IPS-18a (cell line): Measurements from ENCODE around the gene TRIM59.

Source experiments
- H3K27ac ChIP-seq: one replicate; pipeline ENCODE4 v1.5.1; 2013; ENCODE audit warnings: low read length
- H3K27me3 ChIP-seq: one replicate; pipeline ENCODE4 v1.6.1; 2013; ENCODE audit warnings: mild to moderate bottlenecking, low read length; ENCODE audit not compliant: control insufficient read depth, insufficient read depth
- H3K36me3 ChIP-seq: one replicate; pipeline ENCODE4 v1.6.1; 2013; ENCODE audit warnings: low read depth, low read length; ENCODE audit not compliant: control insufficient read depth
- H3K4me1 ChIP-seq: one replicate; pipeline ENCODE4 v1.6.1; 2013; ENCODE audit warnings: low read depth, low read length; ENCODE audit not compliant: control insufficient read depth
- H3K4me3 ChIP-seq: one replicate; pipeline ENCODE4 v1.5.1; 2013; ENCODE audit warnings: low read length
- H3K9ac ChIP-seq: one replicate; pipeline ENCODE4 v1.6.1; 2013; ENCODE audit warnings: mild to moderate bottlenecking, low read length, moderate library complexity
- H3K9me3 ChIP-seq: one replicate; pipeline ENCODE4 v1.6.1; 2013; ENCODE audit warnings: low read depth, low read length; ENCODE audit not compliant: control insufficient read depth

The TRIM59 gene

DNA sequence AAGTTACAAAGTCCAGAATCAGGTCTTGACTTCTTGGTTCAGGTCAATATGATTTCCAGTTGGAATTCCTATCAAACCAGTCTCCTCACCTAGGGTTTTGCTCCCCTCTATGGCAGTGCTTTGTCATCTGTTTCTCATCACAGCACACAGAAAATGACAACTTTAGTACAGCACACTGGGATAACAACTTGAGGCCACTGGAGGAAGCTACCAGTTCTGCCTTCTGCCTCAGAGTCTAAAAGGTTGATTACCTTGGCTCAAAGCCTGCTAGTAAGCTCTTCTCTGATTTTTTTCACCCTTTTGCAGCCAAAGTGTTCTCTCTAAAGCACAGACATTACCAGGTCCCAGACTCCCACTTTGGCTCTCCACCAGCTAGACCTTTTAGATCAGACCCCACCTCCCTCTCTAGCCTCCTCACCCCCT lies 24.8 kb upstream of the TRIM59 start:
- Histone ChIP-seq H3K9me3 (peaks cover 6% of the 10 kb centered on the region), H3K27ac (no peak overlapping the region), H3K9ac (no peak overlapping the region), H3K27me3 (no peaks in the 10 kb centered on the region), H3K36me3 (no peaks in the 10 kb centered on the region), H3K4me3 (no peak overlapping the region), H3K4me1 (no peaks in the 10 kb centered on the region)

DNA sequence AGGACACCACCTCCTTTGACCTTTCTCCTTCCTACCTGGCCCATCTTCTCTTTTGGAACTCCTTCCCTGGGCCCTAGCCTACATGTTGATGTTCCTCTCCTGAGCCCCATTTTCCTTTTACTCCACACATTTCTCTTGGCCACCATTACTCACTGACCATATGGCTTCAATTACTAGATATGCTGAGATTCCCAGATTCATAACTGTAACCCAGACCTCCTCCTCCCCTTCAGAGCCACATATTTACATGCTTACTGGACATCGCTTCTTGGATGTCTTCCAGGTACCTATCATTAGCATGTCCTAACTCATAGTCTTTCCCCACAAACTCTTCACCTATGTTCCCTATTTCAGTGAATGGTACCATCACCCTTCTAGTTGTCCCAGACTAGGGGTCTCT lies 24.4 kb upstream of the TRIM59 start:
- Histone ChIP-seq H3K27me3 (no peaks in the 10 kb centered on the region), H3K27ac (no peak overlapping the region), H3K4me3 (no peak overlapping the region), H3K9me3 (peaks cover 6% of the 10 kb centered on the region), H3K36me3 (no peaks in the 10 kb centered on the region), H3K9ac (no peak overlapping the region), H3K4me1 (no peaks in the 10 kb centered on the region)

GRCh38 chr3:160473221-160473620 lies 23.6 kb upstream of the TRIM59 start:
- Histone ChIP-seq H3K9ac (no peak overlapping the region), H3K36me3 (no peaks in the 10 kb centered on the region), H3K27ac (no peak overlapping the region), H3K9me3 (peaks cover 6% of the 10 kb centered on the region), H3K4me1 (no peaks in the 10 kb centered on the region), H3K27me3 (no peaks in the 10 kb centered on the region), H3K4me3 (no peak overlapping the region)

GRCh38 chr3:160472344-160472743 lies 22.8 kb upstream of the TRIM59 start:
- Histone ChIP-seq H3K27ac (no peak overlapping the region), H3K9ac (no peak overlapping the region), H3K4me3 (no peak overlapping the region), H3K27me3 (no peaks in the 10 kb centered on the region), H3K4me1 (no peaks in the 10 kb centered on the region), H3K9me3 (peaks cover 6% of the 10 kb centered on the region), H3K36me3 (no peaks in the 10 kb centered on the region)

DNA sequence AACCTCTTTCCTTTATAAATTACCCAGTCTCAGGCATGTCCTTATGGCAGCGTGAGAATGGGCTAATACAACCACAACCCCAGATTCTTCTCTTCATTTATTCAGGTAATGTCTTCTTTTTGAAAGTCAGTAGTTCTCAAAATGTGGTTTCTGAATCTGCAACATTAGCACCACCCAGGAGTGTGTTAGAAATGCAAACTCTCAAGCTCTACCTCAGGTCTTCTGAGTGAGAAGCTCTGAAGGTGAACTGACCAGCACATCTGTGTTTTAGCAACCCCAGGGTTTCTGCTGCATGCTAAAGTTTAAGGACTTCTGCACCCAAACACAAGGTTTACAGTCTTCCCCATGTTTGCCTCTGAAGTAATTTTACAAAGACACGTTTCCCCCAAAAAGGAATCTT lies 22.3 kb upstream of the TRIM59 start:
- H3K27ac ChIP-seq, result no peak overlapping the region
- H3K9me3 ChIP-seq, result peaks cover 6% of the 10 kb centered on the region
- no peaks in the 10 kb centered on the region for H3K4me1 ChIP-seq

GRCh38 chr3:160470181-160470580 lies 20.6 kb upstream of the TRIM59 start:
- Histone ChIP-seq H3K27ac (no peak overlapping the region), H3K27me3 (no peaks in the 10 kb centered on the region), H3K4me3 (no peak overlapping the region), H3K4me1 (no peaks in the 10 kb centered on the region), H3K9me3 (peaks cover 6% of the 10 kb centered on the region), H3K9ac (no peak overlapping the region), H3K36me3 (no peaks in the 10 kb centered on the region)

More for the DNA sequence above, 22.3 kb upstream of the TRIM59 start:
- Histone ChIP-seq H3K27me3 (no peaks in the 10 kb centered on the region), H3K9ac (no peak overlapping the region), H3K36me3 (no peaks in the 10 kb centered on the region), H3K4me3 (no peak overlapping the region)

DNA sequence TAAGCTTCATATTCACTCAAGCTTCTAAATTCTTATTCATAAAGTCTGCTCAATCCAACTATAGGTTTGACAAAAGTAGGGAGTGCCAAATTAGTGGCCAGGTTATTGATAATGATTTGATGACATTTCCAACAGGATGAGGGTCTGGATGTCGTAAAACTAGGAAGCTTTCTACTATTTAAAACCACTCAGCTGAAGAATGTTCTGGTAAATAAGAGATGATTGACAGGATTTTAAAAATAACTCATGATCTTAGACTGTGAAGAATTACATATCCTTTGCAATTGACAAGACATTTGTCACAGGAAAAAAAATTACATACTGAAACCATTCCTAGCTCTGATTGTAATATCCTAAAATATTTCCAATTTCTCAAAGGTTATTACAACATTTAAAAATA lies 15.4 kb upstream of the TRIM59 start:
- H3K36me3 ChIP-seq, result no peaks in the 10 kb centered on the region
- H3K4me3 ChIP-seq, result no peak overlapping the region
- H3K9me3 ChIP-seq, result peaks cover 5% of the 10 kb centered on the region
- no peaks in the 10 kb centered on the region for H3K4me1 ChIP-seq
- H3K27me3 ChIP-seq, result no peaks in the 10 kb centered on the region
- H3K27ac ChIP-seq, result no peak overlapping the region
- H3K9ac ChIP-seq, result no peak overlapping the region

DNA sequence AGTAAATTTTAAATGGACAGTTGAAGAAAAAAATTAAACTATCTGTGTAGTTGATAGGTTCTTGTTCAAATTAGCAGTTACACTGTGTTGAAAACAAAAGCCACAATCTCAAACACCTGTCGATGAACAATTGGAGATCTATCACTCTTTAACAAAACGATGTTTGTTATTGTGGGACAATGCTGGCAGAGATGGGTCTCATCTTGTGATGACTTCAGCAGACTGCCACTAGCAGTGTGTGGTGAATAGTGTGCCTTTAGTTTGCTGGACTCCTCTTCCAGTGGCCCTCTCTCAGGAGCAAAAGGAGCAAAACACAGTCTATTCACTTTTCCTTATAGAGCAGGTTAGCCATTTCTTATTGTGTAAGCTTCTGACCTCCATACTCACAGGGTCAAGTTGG lies 14.7 kb upstream of the TRIM59 start:
- Histone ChIP-seq H3K27me3 (no peaks in the 10 kb centered on the region), H3K4me1 (no peaks in the 10 kb centered on the region), H3K4me3 (no peak overlapping the region), H3K27ac (no peak overlapping the region), H3K9me3 (no peaks in the 10 kb centered on the region), H3K9ac (no peak overlapping the region), H3K36me3 (no peaks in the 10 kb centered on the region)

GRCh38 chr3:160460033-160460432 lies 10.4 kb upstream of the TRIM59 start:
- H3K36me3 ChIP-seq, result no peaks in the 10 kb centered on the region
- H3K27ac ChIP-seq, result no peak overlapping the region
- no peak overlapping the region for H3K9ac ChIP-seq
- H3K27me3 ChIP-seq, result no peaks in the 10 kb centered on the region
- H3K4me1 ChIP-seq, result no peaks in the 10 kb centered on the region
- H3K9me3 ChIP-seq, result no peaks in the 10 kb centered on the region
- H3K4me3 ChIP-seq, result no peak overlapping the region

DNA sequence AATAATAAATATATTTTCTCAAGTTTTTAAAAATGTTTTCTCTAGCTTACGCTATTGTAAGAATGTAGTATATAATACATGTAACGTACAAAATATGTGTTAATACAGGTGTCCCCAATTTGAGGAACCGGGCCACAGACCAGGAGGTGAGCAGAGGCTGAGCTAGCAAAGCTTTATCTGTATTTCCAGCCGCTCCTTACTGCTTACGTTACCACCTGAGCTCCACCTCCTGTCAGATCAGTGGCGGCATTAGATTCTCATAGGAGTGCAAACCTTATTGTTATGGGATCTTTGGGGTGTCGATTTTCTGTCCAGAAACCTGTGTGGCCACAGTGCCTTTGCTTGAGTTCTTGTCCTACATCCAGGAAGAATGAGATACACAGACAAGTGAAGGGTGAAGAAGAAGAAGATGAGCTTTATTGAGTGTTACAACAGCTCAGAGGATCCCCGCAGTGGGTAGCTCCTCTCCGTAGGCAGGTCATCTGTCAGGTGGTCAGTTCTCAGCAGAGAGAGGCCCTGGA lies 9.9 kb upstream of the TRIM59 start:
- Histone ChIP-seq H3K36me3 (no peaks in the 10 kb centered on the region), H3K27me3 (no peaks in the 10 kb centered on the region), H3K27ac (no peak overlapping the region), H3K4me1 (no peaks in the 10 kb centered on the region), H3K9me3 (no peaks in the 10 kb centered on the region), H3K4me3 (no peak overlapping the region), H3K9ac (no peak overlapping the region)

DNA sequence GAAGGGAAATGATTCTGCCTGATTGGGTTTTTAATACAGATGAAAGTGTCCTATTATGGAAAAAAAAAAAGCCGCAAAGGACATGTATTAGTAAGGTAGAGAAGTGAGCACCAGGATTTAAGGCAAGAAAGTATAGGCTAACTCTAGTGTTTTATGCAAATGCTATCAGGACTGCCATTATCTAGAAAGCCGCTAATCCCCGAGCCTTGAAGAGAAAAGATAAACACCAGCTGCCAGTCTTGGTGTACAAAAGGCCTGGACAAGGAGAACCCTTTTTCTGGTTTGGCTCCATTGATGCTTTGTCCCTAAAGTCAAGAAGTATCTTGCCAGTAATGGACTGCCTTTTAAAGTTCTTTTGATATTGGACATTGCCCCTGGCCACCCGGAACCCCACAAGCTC lies 8.6 kb upstream of the TRIM59 start:
- Histone ChIP-seq H3K9me3 (no peaks in the 10 kb centered on the region), H3K4me3 (no peak overlapping the region), H3K27me3 (no peaks in the 10 kb centered on the region), H3K9ac (no peak overlapping the region), H3K36me3 (no peaks in the 10 kb centered on the region), H3K4me1 (no peaks in the 10 kb centered on the region), H3K27ac (no peak overlapping the region)

DNA sequence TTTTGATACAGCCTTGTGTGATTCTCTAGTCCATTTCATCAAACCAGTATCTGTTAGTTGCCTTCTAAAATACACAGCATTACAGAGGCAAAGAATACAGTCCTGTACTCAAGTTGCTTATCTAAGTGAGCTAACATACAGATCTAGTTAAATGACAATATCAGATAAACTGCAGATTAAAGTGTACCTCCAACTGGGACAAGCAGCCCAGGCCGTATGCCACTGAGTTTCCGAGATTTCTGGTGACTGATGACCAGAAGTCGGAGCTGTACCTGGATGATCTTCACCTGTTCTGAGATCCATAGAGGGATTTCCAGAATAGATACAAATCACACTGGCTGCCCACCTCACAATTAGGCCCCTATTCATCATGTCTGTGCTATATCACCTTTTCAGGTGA lies 6.3 kb upstream of the TRIM59 start:
- Histone ChIP-seq H3K27me3 (no peaks in the 10 kb centered on the region), H3K9me3 (no peaks in the 10 kb centered on the region), H3K4me1 (peaks cover 3% of the 10 kb centered on the region), H3K36me3 (no peaks in the 10 kb centered on the region), H3K9ac (no peak overlapping the region), H3K4me3 (no peak overlapping the region), H3K27ac (no peak overlapping the region)
